ENCODE measurements around the gene INPP5B.

INPP5B gene

GRCh38 chr1:37828410-37829074 is 118.3 kb downstream of the INPP5B start:
- DNase-seq: no peak

DNA sequence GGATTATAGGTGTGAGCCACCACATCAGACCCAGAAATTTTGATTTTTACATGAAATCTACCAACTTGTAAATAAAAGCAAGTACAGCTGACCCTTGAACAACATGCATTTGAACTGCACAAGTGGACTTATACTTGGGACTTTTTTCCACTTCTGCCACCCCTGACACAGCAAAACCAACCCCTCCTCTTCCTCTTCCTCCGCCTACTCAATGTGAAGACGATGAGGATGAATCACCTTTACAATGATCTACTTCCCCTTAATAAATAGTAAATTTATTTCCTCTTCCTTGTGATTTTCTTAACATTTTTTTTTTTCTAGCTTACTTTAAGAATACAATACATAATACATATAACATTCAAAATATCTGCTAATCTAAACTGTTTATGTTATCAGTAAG is 121.3 kb downstream of the INPP5B start:
- no peak for DNase-seq

GRCh38 chr1:37824001-37824400 is 122.9 kb downstream of the INPP5B start:
- no peak for DNase-seq

DNA sequence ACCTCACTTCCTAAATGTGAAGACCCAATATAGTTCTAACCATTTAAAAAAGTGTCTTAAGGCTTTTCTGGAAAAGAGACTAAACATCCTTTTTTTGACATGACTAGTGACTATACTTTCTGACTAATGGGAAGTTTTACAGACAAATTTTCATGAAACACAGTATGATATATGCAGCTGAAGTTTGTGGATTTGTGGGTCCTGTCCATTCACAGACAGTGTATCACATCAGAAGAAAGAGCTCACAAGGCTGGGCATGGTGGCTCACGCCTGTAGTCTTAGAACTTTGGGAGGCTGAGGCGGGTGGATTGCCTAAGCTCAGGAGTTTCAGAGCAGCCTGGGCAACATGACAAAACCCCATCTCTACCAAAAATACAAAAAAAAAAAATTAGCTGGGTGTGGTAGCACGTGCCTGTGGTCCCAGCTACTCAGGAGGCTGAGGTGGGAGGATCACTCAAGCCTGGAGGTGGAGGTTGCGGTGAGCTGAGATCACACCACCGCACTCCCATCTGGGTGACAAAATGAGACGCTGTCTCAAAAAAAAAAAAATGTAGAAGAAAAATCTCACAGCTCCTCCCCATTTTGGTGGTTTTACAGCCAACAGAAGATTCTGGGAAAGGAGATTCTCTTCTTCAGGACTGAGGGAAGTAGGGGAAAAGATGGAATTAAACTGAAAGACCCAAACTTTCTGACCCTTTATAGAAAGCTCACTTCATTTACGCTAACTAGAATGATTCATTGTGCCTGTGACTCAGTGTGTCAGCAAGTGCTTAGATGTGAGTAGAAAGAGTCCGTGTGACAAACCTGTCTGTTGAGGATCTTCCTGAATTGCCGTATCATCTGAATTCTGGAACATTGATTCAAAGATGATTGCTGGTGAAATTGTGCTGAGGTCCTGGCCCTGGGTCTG is 123.7 kb downstream of the INPP5B start:
- DNase-seq: no peak

- no peak for DNase-seq
Measured at GRCh38 chr1:37821481-37821880, 125.4 kb downstream of the INPP5B start.

DNA sequence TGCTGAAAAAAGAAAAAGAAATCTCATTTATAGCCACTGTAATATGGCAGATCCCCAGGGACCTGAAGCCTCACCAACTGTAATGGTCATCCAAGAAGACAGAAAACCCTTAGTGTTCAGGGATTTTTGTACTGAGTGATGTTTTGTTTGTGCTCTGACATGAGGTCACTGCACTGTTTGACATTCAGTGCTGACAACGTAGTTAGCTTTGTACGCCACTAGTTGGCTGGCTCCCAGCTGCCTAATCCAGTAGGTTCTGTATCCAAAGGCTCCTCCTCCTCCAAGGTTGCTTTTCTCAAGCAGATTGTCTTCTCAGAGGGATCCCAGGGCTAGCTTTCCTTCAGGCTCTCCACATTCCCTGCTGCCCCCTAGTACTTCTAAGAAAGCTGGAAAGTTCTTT is 129.4 kb downstream of the INPP5B start:
- no peak for DNase-seq

GRCh38 chr1:37814252-37814651 is 132.6 kb downstream of the INPP5B start:
- no peak for DNase-seq

GRCh38 chr1:37813529-37814145 is 133.2 kb downstream of the INPP5B start:
- no peak for DNase-seq

- DNase-seq: peak; percentile 66
Measured at GRCh38 chr1:37811027-37811655, 135.7 kb downstream of the INPP5B start.

All from NCI-H1436 (cell line).